IMR-90 (cell line): Measurements from ENCODE around the gene MFN2. TPM values are rescaled to one million over a fixed set of nuclear protein-coding genes. Genes with fewer than 3 reads are reported as not detected.

Experiments used
- ATAC-seq: fragments of 200-7000 bp; cut with Tn5 transposase; 2 replicates; pipeline ENCODE4 v1.9.1; 2020; ENCODE audit warnings: low read depth, mild to moderate bottlenecking, moderate library complexity
- BruUV-seq: library from RNA; stranded (reverse); fragments of 400-500 nt; replicated peaks from 2 replicates; lab custom pipeline; 2021; lab: Mats Ljungman, UMichigan
- CTCF ChIA-PET: fragments of 300-600 bp; formaldehyde crosslinking; extraction: SDS; loops from one replicate; lab custom pipeline; 2021; ENCODE audit warnings: antibody characterized with exemption; lab: Yijun Ruan, JAX
- POLR2A ChIA-PET: fragments of 300-600 bp; sonication (Branson Sonifier 250); formaldehyde crosslinking; loops from one replicate; lab custom pipeline; 2022; ENCODE audit warnings: antibody characterized with exemption; ENCODE audit not compliant: unreplicated experiment; lab: Charles Lee
- DNase-seq: peaks from one replicate; pipeline ENCODE4 v3.0.0; 2013
- H2AFZ ChIP-seq: replicated peaks from 2 replicates; pipeline ENCODE3; 2013; ENCODE audit warnings: low read length, mild to moderate bottlenecking; ENCODE audit not compliant: poor library complexity
- H2AK5ac ChIP-seq: 2 replicates; pipeline ENCODE4 v1.6.1; 2013; ENCODE audit warnings: low read depth, low read length, inconsistent platforms
- H2AK9ac ChIP-seq: replicated peaks from 2 replicates; pipeline ENCODE3; 2013; ENCODE audit warnings: mild to moderate bottlenecking, low read depth, low read length, moderate library complexity; ENCODE audit not compliant: poor library complexity
- H2BK120ac ChIP-seq: 2 replicates; pipeline ENCODE4 v1.6.1; 2013; ENCODE audit warnings: low read depth, low read length, inconsistent platforms
- H2BK15ac ChIP-seq: 3 replicates; pipeline ENCODE4 v1.6.1; 2013; ENCODE audit warnings: low read depth, low read length, inconsistent platforms
- H2BK20ac ChIP-seq: 2 replicates; pipeline ENCODE4 v1.6.1; 2013; ENCODE audit warnings: low read depth, mild to moderate bottlenecking, inconsistent platforms, low read length, moderate library complexity
- H2BK5ac ChIP-seq: 2 replicates; pipeline ENCODE4 v1.6.1; 2013; ENCODE audit warnings: mild to moderate bottlenecking, low read depth, low read length, inconsistent platforms; ENCODE audit not compliant: poor library complexity, severe bottlenecking
- H3K14ac ChIP-seq: replicated peaks from 2 replicates; pipeline ENCODE4 v1.6.1; 2013; ENCODE audit warnings: low read depth, low read length, inconsistent platforms
- H3K18ac ChIP-seq: 2 replicates; pipeline ENCODE4 v1.6.1; 2013; ENCODE audit warnings: low read depth, low read length, control low read depth
- H3K23ac ChIP-seq: 2 replicates; pipeline ENCODE4 v1.6.1; 2013; ENCODE audit warnings: low read depth, low read length, inconsistent platforms
- H3K27ac ChIP-seq: 2 replicates; pipeline ENCODE4 v1.5.1; 2013; ENCODE audit warnings: mild to moderate bottlenecking, control low read depth, low read length; ENCODE audit not compliant: insufficient read depth
- H3K27me3 ChIP-seq: 2 replicates; pipeline ENCODE4 v1.6.1; 2013; ENCODE audit warnings: low read length; ENCODE audit not compliant: control insufficient read depth, insufficient read depth
- H3K36me3 ChIP-seq: 2 replicates; pipeline ENCODE4 v1.6.1; 2013; ENCODE audit warnings: low read length, mixed read lengths; ENCODE audit not compliant: control insufficient read depth, insufficient read depth
- H3K4ac ChIP-seq: 2 replicates; pipeline ENCODE4 v1.6.1; 2013; ENCODE audit warnings: low read depth, low read length, inconsistent platforms
- H3K4me1 ChIP-seq: 2 replicates; pipeline ENCODE4 v1.6.1; 2013; ENCODE audit warnings: low read length, mixed read lengths; ENCODE audit not compliant: control insufficient read depth, insufficient read depth
- H3K4me2 ChIP-seq: 2 replicates; pipeline ENCODE4 v1.6.1; 2013; ENCODE audit warnings: low read depth, mild to moderate bottlenecking, control low read depth, low read length, moderate library complexity
- H3K4me3 ChIP-seq: 2 replicates; pipeline ENCODE4 v1.5.1; 2013; ENCODE audit warnings: low read depth, mild to moderate bottlenecking, control low read depth, low read length, moderate library complexity; ENCODE audit not compliant: insufficient read depth
- H3K56ac ChIP-seq: 2 replicates; pipeline ENCODE4 v1.6.1; 2013; ENCODE audit warnings: low read length, inconsistent platforms; ENCODE audit not compliant: insufficient read depth; ENCODE audit errors: extremely low read depth
- H3K79me1 ChIP-seq, 2 experiments: 2 replicates each; pipeline ENCODE4 v1.6.1; 2013; ENCODE audit warnings: low read length in 2 of 2, inconsistent platforms in 1 of 2, low read depth in 1 of 2
- H3K9ac ChIP-seq: 2 replicates; pipeline ENCODE4 v1.6.1; 2013; ENCODE audit warnings: low read depth, low read length, control low read depth
- H3K9me1 ChIP-seq: 2 replicates; pipeline ENCODE4 v1.6.1; 2013; ENCODE audit warnings: low read length, inconsistent platforms; ENCODE audit not compliant: insufficient read depth
- H3K9me3 ChIP-seq: 2 replicates; pipeline ENCODE4 v1.6.1; 2013; ENCODE audit warnings: low read length; ENCODE audit not compliant: control insufficient read depth, insufficient read depth
- H4K20me1 ChIP-seq: 2 replicates; pipeline ENCODE4 v1.6.1; 2013; ENCODE audit warnings: low read length, inconsistent platforms; ENCODE audit not compliant: insufficient read depth
- H4K5ac ChIP-seq: 2 replicates; pipeline ENCODE4 v1.6.1; 2013; ENCODE audit warnings: mild to moderate bottlenecking, low read depth, low read length, control low read depth
- H4K8ac ChIP-seq, 2 experiments: 2 replicates each; pipeline ENCODE4 v1.6.1; 2013; ENCODE audit warnings: low read depth in 2 of 2, low read length in 2 of 2, control low read depth in 1 of 2, inconsistent platforms in 1 of 2
- H4K91ac ChIP-seq: 2 replicates; pipeline ENCODE4 v1.6.1; 2013; ENCODE audit warnings: low read depth, low read length, inconsistent platforms; ENCODE audit not compliant: insufficient read depth
- BHLHE40 ChIP-seq: fragments of 150-350 bp; IDR thresholded peaks from 2 replicates; pipeline ENCODE4 v1.6.1; 2016; ENCODE audit warnings: mild to moderate bottlenecking, low read depth, low read length
- CHD1 ChIP-seq: IDR thresholded peaks from 2 replicates; pipeline ENCODE4 v1.6.1; 2012; ENCODE audit warnings: low read depth, low read length, improper control_type of control experiment
- CTCF ChIP-seq: conservative IDR thresholded peaks from 2 replicates; pipeline ENCODE4 v1.5.1; 2012; ENCODE audit warnings: mild to moderate bottlenecking, low read depth, low read length, improper control_type of control experiment
- ELK1 ChIP-seq: fragments of 150-350 bp; IDR thresholded peaks from 2 replicates; pipeline ENCODE4 v1.6.1; 2016; ENCODE audit warnings: low read depth, mild to moderate bottlenecking, low read length, moderate library complexity, borderline replicate concordance
- MAFK ChIP-seq: IDR thresholded peaks from 2 replicates; pipeline ENCODE4 v1.6.1; 2012; ENCODE audit warnings: low read depth, low read length, improper control_type of control experiment
- MAZ ChIP-seq: IDR thresholded peaks from 2 replicates; pipeline ENCODE4 v1.6.1; 2012; ENCODE audit warnings: low read depth, mild to moderate bottlenecking, low read length, improper control_type of control experiment, moderate library complexity, borderline replicate concordance
- MXI1 ChIP-seq: IDR thresholded peaks from 2 replicates; pipeline ENCODE4 v1.6.1; 2012; ENCODE audit warnings: low read depth, mild to moderate bottlenecking, low read length, moderate library complexity, borderline replicate concordance
- NFE2L2 ChIP-seq: fragments of 150-350 bp; IDR thresholded peaks from 2 replicates; pipeline ENCODE4 v1.6.1; 2016; ENCODE audit warnings: low read depth, mild to moderate bottlenecking, low read length
- POLR2A ChIP-seq: IDR thresholded peaks from 2 replicates; pipeline ENCODE4 v1.6.1; 2012; ENCODE audit warnings: mild to moderate bottlenecking, low read depth, low read length
- RAD21 ChIP-seq: IDR thresholded peaks from 2 replicates; pipeline ENCODE4 v1.6.1; 2012; ENCODE audit warnings: low read length, improper control_type of control experiment
- RCOR1 ChIP-seq: IDR thresholded peaks from 2 replicates; pipeline ENCODE4 v1.6.1; 2012; ENCODE audit warnings: mild to moderate bottlenecking, low read length, improper control_type of control experiment; ENCODE audit not compliant: insufficient replicate concordance
- RFX5 ChIP-seq: IDR thresholded peaks from 2 replicates; pipeline ENCODE4 v1.8.0; 2012; ENCODE audit warnings: low read depth, mild to moderate bottlenecking, low read length, moderate library complexity
- SMC3 ChIP-seq: fragments of 150-350 bp; IDR thresholded peaks from 2 replicates; pipeline ENCODE4 v1.6.1; 2016; ENCODE audit warnings: low read depth, mild to moderate bottlenecking, antibody characterized with exemption, low read length, moderate library complexity
- WGBS, 2 experiments: methylation state at CpG; one replicate each; pipeline versions ENCODE4 v1.1.5 to v1.1.7; 2013; ENCODE audit warnings: missing lambda C conversion rate in 2 of 2; ENCODE audit not compliant: insufficient read length in 1 of 2; ENCODE audit errors: extremely low coverage in 2 of 2; 5-methylcytosine and 5-hydroxymethylcytosine counted together
- dilution Hi-C: fragments of 300-500 bp; cut with HindIII; formaldehyde crosslinking; loops from one replicate; pipeline ENCODE4 v1.14.3; 2018; ENCODE audit warnings: low sequenced_read_pairs; ENCODE audit not compliant: unreplicated experiment
- in situ Hi-C: fragments of 300-500 bp; cut with MboI; formaldehyde crosslinking; loops from 3 replicates; pipeline ENCODE4 v1.14.3; 2019; ENCODE audit warnings: low sequenced_read_pairs, inconsistent platforms, mixed read lengths
- intact Hi-C: fragments of 100-400 bp; cut with micrococcal nuclease; formaldehyde crosslinking; loops from 2 replicates; pipeline ENCODE4 v1.10.0; 2022
- polyA plus RNA-seq, 3 experiments: library from polyadenylated mRNA; depleted of rRNA; stranded (reverse); fragments of >200 nt; gene quantifications; 2 replicates each; pipeline ENCODE4 v1.2.3, GENCODE V29; 2012; ENCODE audit warnings: low replicate concordance in 1 of 3
- total RNA-seq: library from RNA; depleted of rRNA; stranded (reverse); fragments of >200 nt; gene quantifications from 2 replicates; pipeline ENCODE4 v1.2.3, GENCODE V29; 2012

The MFN2 gene
- total and polyA plus RNA-seq, 2 of the 4 experiments (the other 2 are of a cell fraction) = 52.8 to 84.2 TPM

- no peak overlapping the region for H3K4me3 ChIP-seq
- intact Hi-C loops = no loop called here
- in situ Hi-C loops = no loop called here
- H3K9me1 ChIP-seq = 0 out of 2 replicates have a peak, but pooled peaks cover under 1% of the 10 kb centered on the region
- no peaks in the 10 kb centered on the region for H3K27me3 ChIP-seq
- no peak overlapping the region for H2AFZ ChIP-seq
- no peak overlapping the region for H3K9ac ChIP-seq
- TF ChIP-seq CTCF (no peak), POLR2A (no peak), RCOR1 (no peak), BHLHE40 (no peak), MXI1 (no peak), ELK1 (no peak), SMC3 (no peak), CHD1 (no peak), RFX5 (no peak), MAZ (no peak), RAD21 (no peak), NFE2L2 (no peak), MAFK (no peak)
- no peak overlapping the region for H2BK5ac ChIP-seq
- no peak overlapping the region for H2AK5ac ChIP-seq
- H4K91ac ChIP-seq = no peak overlapping the region
- H3K79me1 ChIP-seq = peaks cover 14 to 70% of the 10 kb centered on the region in 2 experiments
- H4K5ac ChIP-seq = no peak overlapping the region
- H3K56ac ChIP-seq = no peak overlapping the region
- no peaks in the 10 kb centered on the region for H3K4me1 ChIP-seq
- no peak overlapping the region for H3K14ac ChIP-seq
- no peak overlapping the region for H2BK120ac ChIP-seq
- no peak overlapping the region for H3K23ac ChIP-seq
- ChIA-PET POLR2A (no interaction called here), CTCF (no interaction called here)
- H4K8ac ChIP-seq = no peak overlapping the region
- H3K27ac ChIP-seq = no peak overlapping the region
- H4K20me1 ChIP-seq = peaks cover 22% of the 10 kb centered on the region
- no TSS peak for BruUV-seq
- H3K18ac ChIP-seq = no peak overlapping the region
- no peak overlapping the region for H2BK15ac ChIP-seq
- H2BK20ac ChIP-seq = no peak overlapping the region
- peaks cover 56% of the 10 kb centered on the region for H3K36me3 ChIP-seq
- 56% methylated on average over 3 of the region's 12 CpGs; no CpG with 5 or more reads in 1 of the 2 experiments for WGBS, 2 experiments
- ATAC-seq = no peak
- no peak overlapping the region for H3K4ac ChIP-seq
- H3K9me3 ChIP-seq = peaks cover 4% of the 10 kb centered on the region; the same call in 1 of the 2 replicates
- no peak overlapping the region for H2AK9ac ChIP-seq
- no peak overlapping the region for H3K4me2 ChIP-seq
- dilution Hi-C loops = no loop called here
- no peak for DNase-seq
These were observed 35.8 kb upstream of the MFN2 start for GRCh38 chr1:11944358-11944931.
